Cardiac muscle cell (in vitro differentiated cells and primary cell): ENCODE results near the gene FBXL17. TPM values are rescaled to one million over a fixed set of nuclear protein-coding genes. Genes with fewer than 3 reads are reported as not detected.

Experiments
- DNase-seq, 2 donors: peaks; one replicate each; pipeline versions ENCODE4 v3.0.0 to v3.0.0-alpha.2; 2010 to 2017; ENCODE audit warnings: low read depth in 1 of 2, low spot score in 1 of 2
- H3K27ac ChIP-seq: fragments of 200-600 bp; sonication (generic); 2 replicates; pipeline ENCODE4 v1.5.1; 2016
- H3K27me3 ChIP-seq: fragments of 200-600 bp; sonication (generic); 2 replicates; pipeline ENCODE4 v1.6.0; 2016; ENCODE audit warnings: control low read depth
- H3K36me3 ChIP-seq: fragments of 200-600 bp; sonication (generic); 2 replicates; pipeline ENCODE4 v1.5.1; 2016; ENCODE audit warnings: control low read depth
- H3K4me1 ChIP-seq: fragments of 200-600 bp; sonication (generic); 2 replicates; pipeline ENCODE4 v1.8.1; 2017; ENCODE audit warnings: low read depth, mild to moderate bottlenecking, mixed run types
- H3K4me3 ChIP-seq: fragments of 200-600 bp; sonication (generic); 2 replicates; pipeline ENCODE4 v1.5.1; 2016; ENCODE audit warnings: mild to moderate bottlenecking
- H3K9me3 ChIP-seq: fragments of 200-600 bp; sonication (generic); 2 replicates; pipeline ENCODE4 v1.5.1; 2017; ENCODE audit warnings: low read depth, mild to moderate bottlenecking, control low read depth
- polyA plus RNA-seq: library from polyadenylated mRNA; unstranded; fragments of >200 nt; fragmentation: Nextera tagmentation; extraction: Ambion mirVana; gene quantifications from 2 replicates; pipeline ENCODE4 v1.2.1, GENCODE V29; 2016
- total RNA-seq: library from RNA; depleted of rRNA; stranded (reverse); fragments of >200 nt; gene quantifications from 2 replicates; pipeline ENCODE4 v1.2.3, GENCODE V29; 2016
- TF ChIP-seq, protein P1 (sequence below): IDR thresholded peaks from 2 replicates; pipeline ENCODE4 v1.5.1; 2012; ENCODE audit warnings: low read depth, mild to moderate bottlenecking, low read length

FBXL17 gene
- total and polyA plus RNA-seq, 2 experiments from 2014 or later, result 18.3 to 22.9 TPM

- H3K9me3 ChIP-seq, result no peaks in the 10 kb centered on the region
- peak in 1 of 2 donors; percentile 82 for DNase-seq
- no peaks in the 10 kb centered on the region for H3K4me1 ChIP-seq
- H3K27me3 ChIP-seq, result no peaks in the 10 kb centered on the region
- TF ChIP-seq, protein P1, sequence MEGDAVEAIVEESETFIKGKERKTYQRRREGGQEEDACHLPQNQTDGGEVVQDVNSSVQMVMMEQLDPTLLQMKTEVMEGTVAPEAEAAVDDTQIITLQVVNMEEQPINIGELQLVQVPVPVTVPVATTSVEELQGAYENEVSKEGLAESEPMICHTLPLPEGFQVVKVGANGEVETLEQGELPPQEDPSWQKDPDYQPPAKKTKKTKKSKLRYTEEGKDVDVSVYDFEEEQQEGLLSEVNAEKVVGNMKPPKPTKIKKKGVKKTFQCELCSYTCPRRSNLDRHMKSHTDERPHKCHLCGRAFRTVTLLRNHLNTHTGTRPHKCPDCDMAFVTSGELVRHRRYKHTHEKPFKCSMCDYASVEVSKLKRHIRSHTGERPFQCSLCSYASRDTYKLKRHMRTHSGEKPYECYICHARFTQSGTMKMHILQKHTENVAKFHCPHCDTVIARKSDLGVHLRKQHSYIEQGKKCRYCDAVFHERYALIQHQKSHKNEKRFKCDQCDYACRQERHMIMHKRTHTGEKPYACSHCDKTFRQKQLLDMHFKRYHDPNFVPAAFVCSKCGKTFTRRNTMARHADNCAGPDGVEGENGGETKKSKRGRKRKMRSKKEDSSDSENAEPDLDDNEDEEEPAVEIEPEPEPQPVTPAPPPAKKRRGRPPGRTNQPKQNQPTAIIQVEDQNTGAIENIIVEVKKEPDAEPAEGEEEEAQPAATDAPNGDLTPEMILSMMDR, result no peak
- H3K36me3 ChIP-seq, result no peaks in the 10 kb centered on the region
- no peak overlapping the region for H3K4me3 ChIP-seq
- H3K27ac ChIP-seq, result no peak overlapping the region
Measured at GRCh38 chr5:107893642-107894041, 488.3 kb downstream of the FBXL17 start.

DNA sequence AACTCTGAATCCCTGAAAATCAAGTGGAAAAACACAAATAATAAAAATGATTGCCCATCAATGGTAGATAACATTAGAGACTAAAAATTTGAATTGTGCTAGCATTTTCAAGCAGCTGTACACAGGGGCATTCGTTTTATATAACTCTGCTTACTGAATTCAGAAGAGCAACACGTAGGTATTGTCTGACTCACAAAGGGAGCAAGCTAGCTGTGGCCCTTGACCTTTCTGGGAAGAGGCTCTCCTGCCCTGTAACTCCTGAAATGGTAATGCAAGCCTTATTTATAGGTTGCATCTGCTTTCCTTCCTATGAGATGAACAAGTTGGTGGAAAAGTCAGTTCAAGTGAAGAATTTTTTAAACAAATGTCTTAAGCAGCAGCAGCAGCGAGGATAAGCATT is 492.5 kb downstream of the FBXL17 start:
- Histone ChIP-seq H3K27ac (no peak overlapping the region), H3K27me3 (no peaks in the 10 kb centered on the region), H3K4me1 (peaks cover 8% of the 10 kb centered on the region), H3K4me3 (no peak overlapping the region), H3K36me3 (no peaks in the 10 kb centered on the region), H3K9me3 (no peaks in the 10 kb centered on the region)
- DNase-seq, result no peak
- TF ChIP-seq, protein P1, result no peak

- Histone ChIP-seq H3K4me1 (peaks cover 8% of the 10 kb centered on the region), H3K9me3 (no peaks in the 10 kb centered on the region), H3K27ac (no peak overlapping the region), H3K4me3 (no peak overlapping the region), H3K27me3 (no peaks in the 10 kb centered on the region), H3K36me3 (no peaks in the 10 kb centered on the region)
- TF ChIP-seq, protein P1, result no peak
- no peak for DNase-seq
Measured at GRCh38 chr5:107888541-107888940, 493.4 kb downstream of the FBXL17 start.

DNA sequence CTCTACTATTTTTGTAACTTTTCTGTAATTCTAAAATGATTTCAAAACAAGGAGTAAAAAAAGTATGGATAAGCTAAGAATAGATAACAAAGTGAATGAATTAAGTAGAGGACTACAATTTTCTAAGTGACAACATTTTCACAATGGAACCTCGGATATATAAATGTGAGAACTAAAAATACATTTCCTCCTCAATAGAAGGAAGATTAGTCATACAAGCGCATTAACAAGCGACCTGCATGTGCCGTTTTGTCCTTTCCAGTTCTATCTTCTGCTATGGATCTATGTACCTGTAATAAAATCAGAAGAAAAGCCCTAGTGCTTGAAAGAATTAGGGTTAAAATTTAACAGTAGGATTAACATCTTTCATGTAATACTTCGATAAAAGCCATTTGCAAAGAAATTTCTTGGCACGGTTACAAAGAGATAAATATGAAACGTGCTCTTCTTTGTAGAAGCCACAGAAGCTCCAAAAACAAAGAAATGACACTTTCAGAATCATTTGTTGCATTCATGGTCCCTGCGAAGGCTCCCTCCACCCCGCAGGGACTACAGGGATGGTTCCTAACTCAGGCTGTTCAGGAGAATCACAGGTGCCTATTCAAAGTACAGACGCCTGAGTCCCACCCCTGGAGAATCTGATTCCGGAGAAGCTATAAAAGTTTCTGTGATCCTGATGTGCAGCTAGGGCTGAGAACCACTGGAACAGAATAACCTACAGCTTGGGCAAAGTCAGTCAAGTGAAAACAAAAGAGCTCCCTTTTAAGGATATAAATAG is 494.5 kb downstream of the FBXL17 start:
- H3K9me3 ChIP-seq, result no peaks in the 10 kb centered on the region
- TF ChIP-seq, protein P1, result no peak
- peaks cover 8% of the 10 kb centered on the region for H3K4me1 ChIP-seq
- no peaks in the 10 kb centered on the region for H3K36me3 ChIP-seq
- no peak overlapping the region for H3K27ac ChIP-seq
- H3K27me3 ChIP-seq, result no peaks in the 10 kb centered on the region
- no peak for DNase-seq
- no peak overlapping the region for H3K4me3 ChIP-seq

DNA sequence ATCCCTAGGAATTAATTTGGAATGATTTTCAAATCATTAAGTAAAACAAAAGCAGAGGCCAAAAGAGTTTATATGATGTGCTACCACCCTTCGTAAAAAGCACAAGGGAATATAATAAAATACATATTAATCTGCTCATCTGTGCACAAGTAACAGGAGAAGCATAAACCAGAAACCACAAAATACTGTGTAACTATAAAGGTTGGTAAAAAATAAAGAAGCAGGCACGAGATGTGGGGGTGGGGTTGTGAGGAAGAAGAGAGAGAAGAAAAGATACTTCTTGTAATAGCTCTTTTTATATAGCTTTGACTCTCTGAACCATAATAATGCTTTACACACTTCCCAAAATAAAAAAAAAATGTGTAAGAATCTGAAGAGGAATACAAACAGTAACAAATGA is 496.3 kb downstream of the FBXL17 start:
- DNase-seq, result no peak
- Histone ChIP-seq H3K4me1 (peaks cover 8% of the 10 kb centered on the region), H3K27me3 (no peaks in the 10 kb centered on the region), H3K9me3 (no peaks in the 10 kb centered on the region), H3K4me3 (no peak overlapping the region), H3K36me3 (no peaks in the 10 kb centered on the region), H3K27ac (no peak overlapping the region)
- TF ChIP-seq, protein P1, result no peak
